Measurements from ENCODE around the gene RPL13.

RPL13 gene

DNA sequence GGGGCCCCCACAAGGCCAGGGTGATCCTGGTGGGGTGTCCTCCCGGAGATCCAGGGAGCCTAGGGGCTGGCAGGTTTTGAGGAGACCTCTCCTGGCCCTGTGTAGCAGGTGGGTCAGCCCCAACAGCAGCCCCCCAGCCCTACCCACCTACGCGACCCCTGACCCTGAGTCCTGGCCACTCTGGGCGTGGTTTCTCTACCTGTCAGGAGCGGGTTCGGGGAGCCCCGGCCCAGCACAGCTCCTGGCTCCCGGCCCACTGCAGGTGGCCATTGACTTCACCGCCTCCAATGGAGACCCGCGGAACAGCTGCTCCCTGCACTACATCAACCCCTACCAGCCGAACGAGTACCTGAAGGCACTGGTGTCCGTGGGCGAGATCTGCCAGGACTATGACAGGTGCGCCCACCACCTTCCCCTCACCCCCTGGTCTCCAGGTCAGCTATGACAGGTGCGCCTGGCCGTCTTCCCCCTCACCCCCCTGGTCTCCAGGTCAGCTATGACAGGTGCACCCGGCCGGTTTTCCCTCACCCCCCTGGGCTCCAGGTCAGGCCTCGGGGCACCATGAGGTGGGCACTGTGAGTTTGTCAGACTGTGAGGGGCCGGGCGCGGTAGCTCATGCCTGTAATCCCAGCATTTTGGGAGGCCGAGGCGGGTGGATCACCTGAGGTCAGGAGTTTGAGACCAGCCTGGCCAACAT is 28.1 kb downstream of the RPL13 start:
- TF ChIP-seq, protein P1, sequence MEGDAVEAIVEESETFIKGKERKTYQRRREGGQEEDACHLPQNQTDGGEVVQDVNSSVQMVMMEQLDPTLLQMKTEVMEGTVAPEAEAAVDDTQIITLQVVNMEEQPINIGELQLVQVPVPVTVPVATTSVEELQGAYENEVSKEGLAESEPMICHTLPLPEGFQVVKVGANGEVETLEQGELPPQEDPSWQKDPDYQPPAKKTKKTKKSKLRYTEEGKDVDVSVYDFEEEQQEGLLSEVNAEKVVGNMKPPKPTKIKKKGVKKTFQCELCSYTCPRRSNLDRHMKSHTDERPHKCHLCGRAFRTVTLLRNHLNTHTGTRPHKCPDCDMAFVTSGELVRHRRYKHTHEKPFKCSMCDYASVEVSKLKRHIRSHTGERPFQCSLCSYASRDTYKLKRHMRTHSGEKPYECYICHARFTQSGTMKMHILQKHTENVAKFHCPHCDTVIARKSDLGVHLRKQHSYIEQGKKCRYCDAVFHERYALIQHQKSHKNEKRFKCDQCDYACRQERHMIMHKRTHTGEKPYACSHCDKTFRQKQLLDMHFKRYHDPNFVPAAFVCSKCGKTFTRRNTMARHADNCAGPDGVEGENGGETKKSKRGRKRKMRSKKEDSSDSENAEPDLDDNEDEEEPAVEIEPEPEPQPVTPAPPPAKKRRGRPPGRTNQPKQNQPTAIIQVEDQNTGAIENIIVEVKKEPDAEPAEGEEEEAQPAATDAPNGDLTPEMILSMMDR (IDR thresholded peaks at IDR 0.05; ENCODE audit: insufficient read depth, missing control alignments) = no peak
- FAIRE-seq (no peak), DNase-seq (ENCODE audit: insufficient read length, low spot score) (no peak)

DNA sequence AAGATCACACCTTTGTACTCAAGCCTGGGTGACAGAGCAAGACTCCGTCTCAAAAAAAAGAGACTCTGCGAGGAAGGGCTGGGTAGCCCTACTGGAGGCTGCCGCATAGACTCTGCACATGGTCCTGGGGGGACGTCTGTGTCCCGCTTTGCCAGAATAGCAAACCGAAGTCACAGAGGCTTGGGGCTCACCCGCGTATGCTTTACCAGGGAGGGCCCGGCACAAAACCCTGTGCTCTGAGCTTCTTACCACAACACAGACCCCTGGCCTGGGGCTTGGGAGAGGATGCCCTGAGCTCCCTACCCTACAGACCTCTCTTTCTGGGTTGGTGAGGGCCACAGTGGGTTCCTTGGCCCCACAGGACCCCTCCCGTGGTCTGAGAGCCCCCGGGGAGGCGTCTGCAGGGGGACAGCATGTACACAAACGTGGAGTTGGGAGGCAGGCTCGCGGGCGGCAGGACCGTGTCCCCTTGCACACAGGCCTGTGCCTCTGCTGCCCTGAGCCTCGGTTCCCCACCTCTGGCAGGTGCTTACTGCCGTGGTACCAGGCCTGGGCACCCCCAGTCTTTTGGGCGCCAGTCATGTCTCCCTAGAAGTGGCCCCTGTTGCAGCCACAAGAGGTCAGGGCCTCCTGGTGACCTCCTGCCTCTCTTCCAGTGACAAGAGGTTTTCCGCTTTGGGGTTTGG is 28.9 kb downstream of the RPL13 start:
- FAIRE-seq = no peak
- DNase-seq (ENCODE audit: insufficient read length, low spot score) = no peak
- TF ChIP-seq, protein P1 (IDR thresholded peaks at IDR 0.05; ENCODE audit: insufficient read depth, missing control alignments) = no peak

DNA sequence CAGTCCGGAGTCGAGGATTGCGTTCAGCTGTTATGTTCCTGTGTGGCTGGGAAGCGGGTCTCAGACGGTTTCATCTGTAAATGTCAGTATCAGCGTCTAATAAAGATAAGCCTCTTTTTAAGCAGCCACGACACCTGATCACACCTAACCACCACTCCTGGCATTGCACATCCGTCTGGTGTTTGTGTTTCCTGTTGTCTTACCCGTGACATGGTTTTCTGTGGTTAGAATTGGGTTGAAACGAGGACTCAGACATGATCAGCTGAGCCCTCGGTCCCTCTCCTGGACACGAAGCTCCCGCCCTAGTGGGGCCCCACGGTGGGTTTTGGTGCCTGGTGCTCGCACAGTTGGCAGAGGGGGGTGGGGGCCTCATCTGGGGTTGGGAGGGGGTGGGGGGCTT is 33.4 kb downstream of the RPL13 start:
- no peak for DNase-seq (ENCODE audit: insufficient read length, low spot score)
- TF ChIP-seq, protein P1 (IDR thresholded peaks at IDR 0.05; ENCODE audit: insufficient read depth, missing control alignments) = no peak
- FAIRE-seq = no peak

DNA sequence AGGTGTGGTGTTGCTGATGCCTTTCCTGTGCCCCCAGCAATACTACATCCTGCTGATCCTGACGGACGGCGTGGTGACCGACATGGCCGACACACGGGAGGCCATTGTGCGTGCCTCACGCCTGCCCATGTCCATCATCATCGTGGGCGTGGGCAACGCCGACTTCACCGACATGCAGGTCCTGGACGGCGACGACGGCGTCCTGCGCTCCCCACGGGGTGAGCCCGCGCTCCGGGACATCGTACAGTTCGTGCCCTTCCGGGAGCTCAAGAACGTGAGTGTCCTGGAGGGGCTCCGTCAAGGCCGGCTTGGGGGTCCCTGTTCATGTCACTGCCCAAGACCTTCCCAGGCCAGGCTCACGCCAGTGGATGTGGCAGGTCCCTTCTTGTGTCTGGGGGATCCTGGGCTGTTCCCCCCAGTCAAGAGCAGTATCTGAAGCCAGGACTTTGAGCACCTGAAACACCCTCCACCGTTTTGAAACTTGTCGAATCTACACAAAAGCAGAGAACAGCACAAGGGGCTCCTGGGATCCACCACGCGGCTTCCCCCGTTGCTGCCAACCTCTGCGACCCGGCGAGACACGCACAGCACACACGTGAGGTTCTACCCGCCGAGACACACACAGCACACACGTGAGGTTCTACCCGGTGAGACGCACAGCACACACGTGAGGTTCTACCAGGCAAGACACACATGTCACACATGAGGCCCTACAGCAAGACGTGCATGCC is 35.0 kb downstream of the RPL13 start:
- DNase-seq (ENCODE audit: insufficient read length, low spot score) = no peak
- TF ChIP-seq, protein P1 (IDR thresholded peaks at IDR 0.05; ENCODE audit: insufficient read depth, missing control alignments) = no peak
- no peak for FAIRE-seq

DNA sequence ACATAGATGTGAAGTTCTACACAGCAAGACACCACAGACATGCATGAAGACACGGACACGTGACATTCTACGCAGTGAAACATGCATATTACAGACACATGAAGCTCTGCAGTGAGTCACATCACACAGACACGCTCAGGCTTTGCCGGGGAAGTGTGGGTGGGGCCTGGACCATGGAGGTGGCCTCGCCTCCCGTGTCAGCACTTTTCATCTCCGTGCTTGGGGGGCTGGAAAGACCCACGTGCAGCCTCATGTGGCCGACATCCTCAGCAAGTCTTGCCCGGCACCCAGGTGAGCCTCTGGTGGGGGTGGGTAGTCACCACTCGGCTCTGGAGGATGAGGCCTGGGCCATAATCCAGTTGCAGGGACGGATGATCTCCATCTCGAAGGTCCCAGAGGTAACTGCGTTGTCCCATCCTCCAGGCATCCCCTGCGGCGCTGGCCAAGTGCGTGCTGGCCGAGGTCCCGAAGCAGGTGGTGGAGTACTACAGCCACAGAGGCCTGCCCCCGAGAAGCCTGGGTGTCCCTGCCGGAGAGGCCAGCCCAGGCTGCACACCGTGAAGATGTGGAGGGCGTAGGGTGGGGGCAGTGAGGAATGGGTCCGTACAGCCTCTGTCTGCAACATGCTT is 35.7 kb downstream of the RPL13 start:
- FAIRE-seq (no peak), DNase-seq (ENCODE audit: insufficient read length, low spot score) (no peak)
- TF ChIP-seq, protein P1 (IDR thresholded peaks at IDR 0.05; ENCODE audit: insufficient read depth, missing control alignments) = no peak

DNA sequence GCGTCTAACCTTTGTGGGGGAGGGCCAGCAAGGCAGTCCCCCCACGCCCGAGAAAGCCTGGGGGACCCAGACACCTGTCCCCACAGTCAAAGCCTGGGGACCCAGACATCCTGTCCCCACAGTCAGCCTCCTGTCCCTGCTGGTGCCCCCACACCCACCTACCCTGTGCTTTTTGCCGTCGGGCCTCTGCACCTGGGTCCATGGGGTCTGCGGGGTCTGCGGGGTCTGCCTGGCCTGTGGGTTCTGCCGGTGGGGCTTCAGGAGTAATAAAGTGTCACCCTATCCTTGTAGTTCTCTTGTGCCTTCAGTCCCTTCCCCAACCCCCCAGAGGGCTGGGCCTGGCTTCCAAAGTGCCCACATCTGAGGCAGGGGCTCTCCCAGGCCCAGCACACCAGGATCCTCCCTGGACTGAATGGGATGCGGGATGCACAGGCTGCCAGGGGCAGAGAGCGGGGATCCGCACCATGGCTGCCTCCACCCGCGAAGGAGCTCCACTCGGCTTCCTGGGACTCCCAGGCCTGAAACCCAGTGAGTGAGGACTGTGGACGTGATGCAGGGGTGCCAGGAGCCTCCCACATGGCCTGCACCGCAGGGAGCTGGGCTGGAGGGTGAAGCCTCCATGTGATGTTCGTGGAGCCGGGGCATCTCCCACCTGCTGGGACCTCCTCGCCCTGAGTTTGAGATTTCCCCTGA is 36.6 kb downstream of the RPL13 start:
- DNase-seq (ENCODE audit: insufficient read length, low spot score) = no peak
- TF ChIP-seq, protein P1 (IDR thresholded peaks at IDR 0.05; ENCODE audit: insufficient read depth, missing control alignments) = no peak
- FAIRE-seq = no peak
